GM21526 (cell line): ENCODE measurements around the gene MYBL2.

Experiments used
- ATAC-seq: cut with Tn5 transposase; IDR thresholded peaks from one replicate; pipeline ENCODE4 v1.9.1; 2021; ENCODE audit warnings: moderate library complexity; ENCODE audit not compliant: unreplicated experiment, low FRiP score

The MYBL2 gene

GRCh38 chr20:43681468-43681942 is 14.6 kb downstream of the MYBL2 start:
- ATAC-seq: peak; percentile 13

- peak; percentile 87 for ATAC-seq
Observed at GRCh38 chr20:43681991-43682410, 15.1 kb downstream of the MYBL2 start.

- peak; percentile 35 for ATAC-seq
Observed at GRCh38 chr20:43682446-43682845, 15.5 kb downstream of the MYBL2 start.

GRCh38 chr20:43686820-43687219 is 19.9 kb downstream of the MYBL2 start:
- no peak for ATAC-seq

- ATAC-seq: no peak
Observed at GRCh38 chr20:43689165-43689564, 22.3 kb downstream of the MYBL2 start.

GRCh38 chr20:43690943-43691598 is 24.2 kb downstream of the MYBL2 start:
- no peak for ATAC-seq

GRCh38 chr20:43691928-43692524 is 25.1 kb downstream of the MYBL2 start:
- ATAC-seq: peak; percentile 46

GRCh38 chr20:43694763-43695162 is 27.8 kb downstream of the MYBL2 start:
- ATAC-seq: no peak

GRCh38 chr20:43695571-43695970 is 28.7 kb downstream of the MYBL2 start:
- ATAC-seq: no peak

GRCh38 chr20:43699941-43700565 is 33.1 kb downstream of the MYBL2 start:
- no peak for ATAC-seq

- ATAC-seq: no peak
Observed at GRCh38 chr20:43700627-43701026, 33.7 kb downstream of the MYBL2 start.

- ATAC-seq: no peak
Observed at GRCh38 chr20:43702502-43702901, 35.6 kb downstream of the MYBL2 start.

- peak; percentile 54 for ATAC-seq
Observed at GRCh38 chr20:43710370-43711044, 43.6 kb downstream of the MYBL2 start.

- ATAC-seq: no peak
Observed at GRCh38 chr20:43711098-43711654, 44.3 kb downstream of the MYBL2 start.

GRCh38 chr20:43715044-43715443 is 48.1 kb downstream of the MYBL2 start:
- no peak for ATAC-seq

- ATAC-seq: no peak
Observed at GRCh38 chr20:43715511-43715910, 48.6 kb downstream of the MYBL2 start.

- no peak for ATAC-seq
Observed at GRCh38 chr20:43716123-43716522, 49.2 kb downstream of the MYBL2 start.

GRCh38 chr20:43716757-43717615 is 50.1 kb downstream of the MYBL2 start:
- ATAC-seq: no peak

GRCh38 chr20:43717616-43717995 is 50.7 kb downstream of the MYBL2 start:
- no peak for ATAC-seq

- no peak for ATAC-seq
Observed at GRCh38 chr20:43720007-43720406, 53.1 kb downstream of the MYBL2 start.
